ENCODE measurements around the gene MGMT.

MGMT gene

GRCh38 chr10:129645487-129645886 lies 178.4 kb downstream of the MGMT start:
- Histone ChIP-seq H3K9me3 (ENCODE audit: control insufficient read depth, insufficient read depth, low read length) (no peaks in the 10 kb centered on the region), H3K4me1 (ENCODE audit: insufficient read depth, low read length) (no peaks in the 10 kb centered on the region), H3K36me3 (ENCODE audit: insufficient read depth, low read length) (no peaks in the 10 kb centered on the region), H3K9ac (ENCODE audit: low read depth, low read length) (no peak overlapping the region)

- Histone ChIP-seq H3K4me1 (ENCODE audit: insufficient read depth, low read length) (no peaks in the 10 kb centered on the region), H3K9me3 (ENCODE audit: control insufficient read depth, insufficient read depth, low read length) (no peaks in the 10 kb centered on the region), H3K9ac (ENCODE audit: low read depth, low read length) (no peak overlapping the region), H3K36me3 (ENCODE audit: insufficient read depth, low read length) (no peaks in the 10 kb centered on the region)
These were observed 179.9 kb downstream of the MGMT start for GRCh38 chr10:129646973-129647372.

GRCh38 chr10:129647590-129647989 lies 180.5 kb downstream of the MGMT start:
- Histone ChIP-seq H3K9ac (ENCODE audit: low read depth, low read length) (no peak overlapping the region), H3K4me1 (ENCODE audit: insufficient read depth, low read length) (no peaks in the 10 kb centered on the region), H3K36me3 (ENCODE audit: insufficient read depth, low read length) (no peaks in the 10 kb centered on the region), H3K9me3 (ENCODE audit: control insufficient read depth, insufficient read depth, low read length) (no peaks in the 10 kb centered on the region)

GRCh38 chr10:129648856-129649255 lies 181.8 kb downstream of the MGMT start:
- Histone ChIP-seq H3K4me1 (ENCODE audit: insufficient read depth, low read length) (no peaks in the 10 kb centered on the region), H3K9ac (ENCODE audit: low read depth, low read length) (no peak overlapping the region), H3K36me3 (ENCODE audit: insufficient read depth, low read length) (no peaks in the 10 kb centered on the region), H3K9me3 (ENCODE audit: control insufficient read depth, insufficient read depth, low read length) (no peaks in the 10 kb centered on the region)

GRCh38 chr10:129652021-129652420 lies 185.0 kb downstream of the MGMT start:
- Histone ChIP-seq H3K36me3 (ENCODE audit: insufficient read depth, low read length) (no peaks in the 10 kb centered on the region), H3K9ac (ENCODE audit: low read depth, low read length) (no peak overlapping the region), H3K4me1 (ENCODE audit: insufficient read depth, low read length) (no peaks in the 10 kb centered on the region), H3K9me3 (ENCODE audit: control insufficient read depth, insufficient read depth, low read length) (no peaks in the 10 kb centered on the region)

GRCh38 chr10:129652521-129653201 lies 185.6 kb downstream of the MGMT start:
- Histone ChIP-seq H3K9ac (ENCODE audit: low read depth, low read length) (no peak overlapping the region), H3K9me3 (ENCODE audit: control insufficient read depth, insufficient read depth, low read length) (no peaks in the 10 kb centered on the region), H3K4me1 (ENCODE audit: insufficient read depth, low read length) (no peaks in the 10 kb centered on the region), H3K36me3 (ENCODE audit: insufficient read depth, low read length) (no peaks in the 10 kb centered on the region)

GRCh38 chr10:129653428-129653827 lies 186.4 kb downstream of the MGMT start:
- no peak overlapping the region for H3K9ac ChIP-seq (ENCODE audit: low read depth, low read length)
- H3K9me3 ChIP-seq (ENCODE audit: control insufficient read depth, insufficient read depth, low read length), result no peaks in the 10 kb centered on the region
- H3K36me3 ChIP-seq (ENCODE audit: insufficient read depth, low read length), result no peaks in the 10 kb centered on the region
- no peaks in the 10 kb centered on the region for H3K4me1 ChIP-seq (ENCODE audit: insufficient read depth, low read length)

GRCh38 chr10:129653861-129654260 lies 186.8 kb downstream of the MGMT start:
- no peak overlapping the region for H3K9ac ChIP-seq (ENCODE audit: low read depth, low read length)
- H3K4me1 ChIP-seq (ENCODE audit: insufficient read depth, low read length), result no peaks in the 10 kb centered on the region
- H3K9me3 ChIP-seq (ENCODE audit: control insufficient read depth, insufficient read depth, low read length), result no peaks in the 10 kb centered on the region
- no peaks in the 10 kb centered on the region for H3K36me3 ChIP-seq (ENCODE audit: insufficient read depth, low read length)

GRCh38 chr10:129654461-129654860 lies 187.4 kb downstream of the MGMT start:
- no peaks in the 10 kb centered on the region for H3K9me3 ChIP-seq (ENCODE audit: control insufficient read depth, insufficient read depth, low read length)
- no peaks in the 10 kb centered on the region for H3K36me3 ChIP-seq (ENCODE audit: insufficient read depth, low read length)
- H3K4me1 ChIP-seq (ENCODE audit: insufficient read depth, low read length), result no peaks in the 10 kb centered on the region
- H3K9ac ChIP-seq (ENCODE audit: low read depth, low read length), result no peak overlapping the region

GRCh38 chr10:129655007-129655678 lies 188.1 kb downstream of the MGMT start:
- Histone ChIP-seq H3K9ac (ENCODE audit: low read depth, low read length) (no peak overlapping the region), H3K9me3 (ENCODE audit: control insufficient read depth, insufficient read depth, low read length) (no peaks in the 10 kb centered on the region), H3K4me1 (ENCODE audit: insufficient read depth, low read length) (no peaks in the 10 kb centered on the region), H3K36me3 (ENCODE audit: insufficient read depth, low read length) (no peaks in the 10 kb centered on the region)

GRCh38 chr10:129655679-129656031 lies 188.6 kb downstream of the MGMT start:
- Histone ChIP-seq H3K4me1 (ENCODE audit: insufficient read depth, low read length) (no peaks in the 10 kb centered on the region), H3K9ac (ENCODE audit: low read depth, low read length) (no peak overlapping the region), H3K9me3 (ENCODE audit: control insufficient read depth, insufficient read depth, low read length) (no peaks in the 10 kb centered on the region), H3K36me3 (ENCODE audit: insufficient read depth, low read length) (no peaks in the 10 kb centered on the region)

GRCh38 chr10:129656642-129657041 lies 189.6 kb downstream of the MGMT start:
- H3K9me3 ChIP-seq (ENCODE audit: control insufficient read depth, insufficient read depth, low read length), result no peaks in the 10 kb centered on the region
- H3K4me1 ChIP-seq (ENCODE audit: insufficient read depth, low read length), result no peaks in the 10 kb centered on the region
- H3K36me3 ChIP-seq (ENCODE audit: insufficient read depth, low read length), result no peaks in the 10 kb centered on the region
- no peak overlapping the region for H3K9ac ChIP-seq (ENCODE audit: low read depth, low read length)

- Histone ChIP-seq H3K4me1 (ENCODE audit: insufficient read depth, low read length) (no peaks in the 10 kb centered on the region), H3K9ac (ENCODE audit: low read depth, low read length) (no peak overlapping the region), H3K36me3 (ENCODE audit: insufficient read depth, low read length) (no peaks in the 10 kb centered on the region), H3K9me3 (ENCODE audit: control insufficient read depth, insufficient read depth, low read length) (no peaks in the 10 kb centered on the region)
These were observed 190.4 kb downstream of the MGMT start for GRCh38 chr10:129657297-129658017.

- no peaks in the 10 kb centered on the region for H3K36me3 ChIP-seq (ENCODE audit: insufficient read depth, low read length)
- H3K9me3 ChIP-seq (ENCODE audit: control insufficient read depth, insufficient read depth, low read length), result no peaks in the 10 kb centered on the region
- H3K4me1 ChIP-seq (ENCODE audit: insufficient read depth, low read length), result no peaks in the 10 kb centered on the region
- no peak overlapping the region for H3K9ac ChIP-seq (ENCODE audit: low read depth, low read length)
These were observed 191.5 kb downstream of the MGMT start for GRCh38 chr10:129658376-129659072.
